HEK293 (cell line): ENCODE results near the gene RSPH1.

Experiments
- BCL11B ChIP-seq: fragments of 450-650 bp; formaldehyde crosslinking; IDR thresholded peaks from 2 replicates; pipeline ENCODE4 v1.5.1; 2016; ENCODE audit warnings: low read depth, missing biosample characterization, missing genetic modification characterization
- FEZF1 ChIP-seq: fragments of 450-650 bp; formaldehyde crosslinking; IDR thresholded peaks from 2 replicates; pipeline ENCODE4 v1.5.1; 2016; ENCODE audit warnings: missing biosample characterization, missing genetic modification characterization
- HOXA7 ChIP-seq: sonication (generic); formaldehyde crosslinking; IDR thresholded peaks from 2 replicates; pipeline ENCODE4 v1.8.1; 2022; ENCODE audit warnings: missing genetic modification reagents, borderline replicate concordance
- KLF16 ChIP-seq: fragments of 450-650 bp; formaldehyde crosslinking; IDR thresholded peaks from 2 replicates; pipeline ENCODE4 v1.5.1; 2017; ENCODE audit warnings: missing biosample characterization, missing genetic modification characterization
- OSR2 ChIP-seq: fragments of 450-650 bp; formaldehyde crosslinking; IDR thresholded peaks from 2 replicates; pipeline ENCODE4 v1.5.1; 2016; ENCODE audit warnings: missing biosample characterization, missing genetic modification characterization
- SP2 ChIP-seq: fragments of 450-650 bp; formaldehyde crosslinking; IDR thresholded peaks from 2 replicates; pipeline ENCODE4 v1.5.1; 2016; ENCODE audit warnings: missing biosample characterization, missing genetic modification characterization
- SP7 ChIP-seq: fragments of 450-650 bp; formaldehyde crosslinking; IDR thresholded peaks from 2 replicates; pipeline ENCODE4 v1.5.1; 2016; ENCODE audit warnings: missing biosample characterization, missing genetic modification characterization
- ZBTB17 ChIP-seq: fragments of 450-650 bp; formaldehyde crosslinking; IDR thresholded peaks from 2 replicates; pipeline ENCODE4 v1.5.1; 2016; ENCODE audit warnings: missing biosample characterization, missing genetic modification characterization
- ZEB2 ChIP-seq: fragments of 450-650 bp; formaldehyde crosslinking; IDR thresholded peaks from 2 replicates; pipeline ENCODE4 v1.5.1; 2016; ENCODE audit warnings: missing biosample characterization, missing genetic modification characterization
- ZIC2 ChIP-seq: fragments of 450-650 bp; formaldehyde crosslinking; IDR thresholded peaks from 2 replicates; pipeline ENCODE4 v1.5.1; 2016; ENCODE audit warnings: missing biosample characterization, missing genetic modification characterization
- ZNF157 ChIP-seq: fragments of 450-650 bp; formaldehyde crosslinking; IDR thresholded peaks from 2 replicates; pipeline ENCODE4 v1.5.1; 2016; ENCODE audit warnings: missing biosample characterization, missing genetic modification characterization
- ZNF221 ChIP-seq: fragments of 450-650 bp; formaldehyde crosslinking; IDR thresholded peaks from 2 replicates; pipeline ENCODE4 v1.5.1; 2017; ENCODE audit warnings: missing biosample characterization, missing genetic modification characterization, borderline replicate concordance
- ZNF423 ChIP-seq: fragments of 450-650 bp; formaldehyde crosslinking; IDR thresholded peaks from 2 replicates; pipeline ENCODE4 v1.5.1; 2016; ENCODE audit warnings: missing biosample characterization, missing genetic modification characterization
- ZNF433 ChIP-seq: fragments of 450-650 bp; formaldehyde crosslinking; IDR thresholded peaks from 2 replicates; pipeline ENCODE4 v1.5.1; 2016; ENCODE audit warnings: missing biosample characterization, missing genetic modification characterization, low read depth
- ZNF561 ChIP-seq: fragments of 450-650 bp; IDR thresholded peaks from 2 replicates; pipeline ENCODE4 v1.5.1; 2018; ENCODE audit warnings: missing biosample characterization, missing genetic modification characterization, borderline replicate concordance
- ZNF660 ChIP-seq: fragments of 450-650 bp; IDR thresholded peaks from 2 replicates; pipeline ENCODE4 v1.5.1; 2018; ENCODE audit warnings: missing biosample characterization, mild to moderate bottlenecking, missing genetic modification characterization
- ZSCAN30 ChIP-seq: fragments of 450-650 bp; IDR thresholded peaks from 2 replicates; pipeline ENCODE4 v1.5.1; 2018; ENCODE audit warnings: missing biosample characterization, mild to moderate bottlenecking, missing genetic modification characterization, moderate library complexity
- ZXDB ChIP-seq: fragments of 450-650 bp; formaldehyde crosslinking; IDR thresholded peaks from 2 replicates; pipeline ENCODE4 v1.5.1; 2016; ENCODE audit warnings: missing biosample characterization, missing genetic modification characterization
- TF ChIP-seq, protein P1 (sequence below): fragments of 450-650 bp; formaldehyde crosslinking; IDR thresholded peaks from 2 replicates; pipeline ENCODE4 v1.5.1; 2016; ENCODE audit warnings: missing biosample characterization, missing genetic modification characterization, borderline replicate concordance
- TF ChIP-seq, protein P2 (sequence below): fragments of 450-650 bp; formaldehyde crosslinking; IDR thresholded peaks from 2 replicates; pipeline ENCODE4 v1.5.1; 2016; ENCODE audit warnings: missing biosample characterization, missing genetic modification characterization
- TF ChIP-seq, protein P3 (sequence below): fragments of 450-650 bp; formaldehyde crosslinking; IDR thresholded peaks from 2 replicates; pipeline ENCODE4 v1.5.1; 2016; ENCODE audit warnings: missing biosample characterization, missing genetic modification characterization
- TF ChIP-seq, protein P4 (sequence below): fragments of 450-650 bp; formaldehyde crosslinking; IDR thresholded peaks from 2 replicates; pipeline ENCODE4 v1.5.1; 2017; ENCODE audit warnings: missing biosample characterization, missing genetic modification characterization
- TF ChIP-seq, protein P5 (sequence below): fragments of 450-650 bp; formaldehyde crosslinking; conservative IDR thresholded peaks from 2 replicates; pipeline ENCODE4 v1.5.1; 2016; ENCODE audit warnings: low read depth, missing biosample characterization, missing genetic modification characterization
- TF ChIP-seq, protein P6 (sequence below): fragments of 450-650 bp; IDR thresholded peaks from 2 replicates; pipeline ENCODE4 v1.5.1; 2018; ENCODE audit warnings: missing biosample characterization, mild to moderate bottlenecking, missing genetic modification characterization
- TF ChIP-seq, protein P7 (sequence below): fragments of 450-650 bp; formaldehyde crosslinking; IDR thresholded peaks from 2 replicates; pipeline ENCODE4 v1.5.1; 2017; ENCODE audit warnings: missing biosample characterization, missing genetic modification characterization

The RSPH1 gene

DNA sequence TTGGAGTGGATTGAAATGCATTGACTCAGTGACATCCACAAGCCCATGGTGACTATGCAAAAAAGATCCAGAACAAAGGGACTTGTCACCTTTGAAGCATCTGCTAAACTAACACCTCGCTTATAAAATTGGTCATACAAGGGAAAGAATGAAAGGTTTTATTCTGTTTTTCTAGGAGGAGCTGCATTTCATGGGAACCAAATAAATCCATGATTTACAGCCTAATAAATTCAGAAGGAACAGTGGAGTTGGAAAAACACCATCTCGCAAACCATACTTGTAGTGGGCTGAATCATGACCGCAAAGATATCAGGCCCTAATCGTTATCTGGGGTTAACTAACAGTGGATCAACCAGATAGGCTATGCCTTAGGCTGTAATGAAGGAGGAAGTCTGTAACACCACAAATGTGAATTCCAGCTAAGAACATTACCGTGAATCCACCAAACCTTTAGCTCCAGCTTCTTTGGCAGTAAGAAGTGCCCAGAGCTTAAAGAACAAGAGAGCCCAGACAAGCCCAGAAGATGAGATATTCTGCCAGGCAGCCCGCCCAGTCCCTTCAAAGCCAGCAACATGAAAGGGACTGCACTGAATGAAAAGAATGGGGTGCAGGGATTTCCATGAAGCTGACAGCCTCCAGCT is 27.4 kb downstream of the RSPH1 start (continued):
- no peak for TF ChIP-seq HOXA7 (CRISPR knock-in tag)
- TF ChIP-seq, protein P1, sequence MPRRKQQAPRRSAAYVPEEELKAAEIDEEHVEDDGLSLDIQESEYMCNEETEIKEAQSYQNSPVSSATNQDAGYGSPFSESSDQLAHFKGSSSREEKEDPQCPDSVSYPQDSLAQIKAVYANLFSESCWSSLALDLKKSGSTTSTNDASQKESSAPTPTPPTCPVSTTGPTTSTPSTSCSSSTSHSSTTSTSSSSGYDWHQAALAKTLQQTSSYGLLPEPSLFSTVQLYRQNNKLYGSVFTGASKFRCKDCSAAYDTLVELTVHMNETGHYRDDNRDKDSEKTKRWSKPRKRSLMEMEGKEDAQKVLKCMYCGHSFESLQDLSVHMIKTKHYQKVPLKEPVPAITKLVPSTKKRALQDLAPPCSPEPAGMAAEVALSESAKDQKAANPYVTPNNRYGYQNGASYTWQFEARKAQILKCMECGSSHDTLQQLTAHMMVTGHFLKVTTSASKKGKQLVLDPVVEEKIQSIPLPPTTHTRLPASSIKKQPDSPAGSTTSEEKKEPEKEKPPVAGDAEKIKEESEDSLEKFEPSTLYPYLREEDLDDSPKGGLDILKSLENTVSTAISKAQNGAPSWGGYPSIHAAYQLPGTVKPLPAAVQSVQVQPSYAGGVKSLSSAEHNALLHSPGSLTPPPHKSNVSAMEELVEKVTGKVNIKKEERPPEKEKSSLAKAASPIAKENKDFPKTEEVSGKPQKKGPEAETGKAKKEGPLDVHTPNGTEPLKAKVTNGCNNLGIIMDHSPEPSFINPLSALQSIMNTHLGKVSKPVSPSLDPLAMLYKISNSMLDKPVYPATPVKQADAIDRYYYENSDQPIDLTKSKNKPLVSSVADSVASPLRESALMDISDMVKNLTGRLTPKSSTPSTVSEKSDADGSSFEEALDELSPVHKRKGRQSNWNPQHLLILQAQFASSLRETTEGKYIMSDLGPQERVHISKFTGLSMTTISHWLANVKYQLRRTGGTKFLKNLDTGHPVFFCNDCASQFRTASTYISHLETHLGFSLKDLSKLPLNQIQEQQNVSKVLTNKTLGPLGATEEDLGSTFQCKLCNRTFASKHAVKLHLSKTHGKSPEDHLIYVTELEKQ: no peak
- peak; percentile 21; the same call in 1 of the 2 replicates for TF ChIP-seq ZNF561
- no peak for TF ChIP-seq SP2 (tag by site-specific recombination)
- TF ChIP-seq ZNF660 (tag by site-specific recombination): no peak
- TF ChIP-seq, protein P2, sequence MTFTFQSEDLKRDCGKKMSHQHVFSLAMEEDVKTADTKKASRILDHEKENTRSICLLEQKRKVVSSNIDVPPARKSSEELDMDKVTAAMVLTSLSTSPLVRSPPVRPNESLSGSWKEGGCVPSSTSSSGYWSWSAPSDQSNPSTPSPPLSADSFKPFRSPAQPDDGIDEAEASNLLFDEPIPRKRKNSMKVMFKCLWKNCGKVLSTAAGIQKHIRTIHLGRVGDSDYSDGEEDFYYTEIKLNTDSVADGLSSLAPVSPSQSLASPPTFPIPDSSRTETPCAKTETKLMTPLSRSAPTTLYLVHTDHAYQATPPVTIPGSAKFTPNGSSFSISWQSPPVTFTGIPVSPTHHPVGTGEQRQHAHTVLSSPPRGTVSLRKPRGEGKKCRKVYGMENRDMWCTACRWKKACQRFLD (tag by site-specific recombination): no peak
- no peak for TF ChIP-seq ZNF433 (tag by site-specific recombination)
- TF ChIP-seq, protein P3, sequence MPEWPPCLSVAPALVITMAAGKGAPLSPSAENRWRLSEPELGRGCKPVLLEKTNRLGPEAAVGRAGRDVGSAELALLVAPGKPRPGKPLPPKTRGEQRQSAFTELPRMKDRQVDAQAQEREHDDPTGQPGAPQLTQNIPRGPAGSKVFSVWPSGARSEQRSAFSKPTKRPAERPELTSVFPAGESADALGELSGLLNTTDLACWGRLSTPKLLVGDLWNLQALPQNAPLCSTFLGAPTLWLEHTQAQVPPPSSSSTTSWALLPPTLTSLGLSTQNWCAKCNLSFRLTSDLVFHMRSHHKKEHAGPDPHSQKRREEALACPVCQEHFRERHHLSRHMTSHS (tag by site-specific recombination): peak; percentile 84
- no peak for TF ChIP-seq BCL11B (tag by site-specific recombination)
- TF ChIP-seq OSR2 (tag by site-specific recombination): peak; percentile 68
- no peak for TF ChIP-seq ZEB2 (tag by site-specific recombination)
- TF ChIP-seq, protein P4, sequence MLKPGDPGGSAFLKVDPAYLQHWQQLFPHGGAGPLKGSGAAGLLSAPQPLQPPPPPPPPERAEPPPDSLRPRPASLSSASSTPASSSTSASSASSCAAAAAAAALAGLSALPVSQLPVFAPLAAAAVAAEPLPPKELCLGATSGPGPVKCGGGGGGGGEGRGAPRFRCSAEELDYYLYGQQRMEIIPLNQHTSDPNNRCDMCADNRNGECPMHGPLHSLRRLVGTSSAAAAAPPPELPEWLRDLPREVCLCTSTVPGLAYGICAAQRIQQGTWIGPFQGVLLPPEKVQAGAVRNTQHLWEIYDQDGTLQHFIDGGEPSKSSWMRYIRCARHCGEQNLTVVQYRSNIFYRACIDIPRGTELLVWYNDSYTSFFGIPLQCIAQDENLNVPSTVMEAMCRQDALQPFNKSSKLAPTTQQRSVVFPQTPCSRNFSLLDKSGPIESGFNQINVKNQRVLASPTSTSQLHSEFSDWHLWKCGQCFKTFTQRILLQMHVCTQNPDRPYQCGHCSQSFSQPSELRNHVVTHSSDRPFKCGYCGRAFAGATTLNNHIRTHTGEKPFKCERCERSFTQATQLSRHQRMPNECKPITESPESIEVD (tag by site-specific recombination): peak; percentile 62; the same call in 1 of the 2 replicates
- peak; percentile 53; the same call in 1 of the 2 replicates for TF ChIP-seq SP7 (tag by site-specific recombination)
- TF ChIP-seq ZIC2 (tag by site-specific recombination): no peak
- TF ChIP-seq ZNF423 (tag by site-specific recombination): peak; percentile 59; the same call in 1 of the 2 replicates
- no peak for TF ChIP-seq ZNF221 (tag by site-specific recombination)
- TF ChIP-seq, protein P5, sequence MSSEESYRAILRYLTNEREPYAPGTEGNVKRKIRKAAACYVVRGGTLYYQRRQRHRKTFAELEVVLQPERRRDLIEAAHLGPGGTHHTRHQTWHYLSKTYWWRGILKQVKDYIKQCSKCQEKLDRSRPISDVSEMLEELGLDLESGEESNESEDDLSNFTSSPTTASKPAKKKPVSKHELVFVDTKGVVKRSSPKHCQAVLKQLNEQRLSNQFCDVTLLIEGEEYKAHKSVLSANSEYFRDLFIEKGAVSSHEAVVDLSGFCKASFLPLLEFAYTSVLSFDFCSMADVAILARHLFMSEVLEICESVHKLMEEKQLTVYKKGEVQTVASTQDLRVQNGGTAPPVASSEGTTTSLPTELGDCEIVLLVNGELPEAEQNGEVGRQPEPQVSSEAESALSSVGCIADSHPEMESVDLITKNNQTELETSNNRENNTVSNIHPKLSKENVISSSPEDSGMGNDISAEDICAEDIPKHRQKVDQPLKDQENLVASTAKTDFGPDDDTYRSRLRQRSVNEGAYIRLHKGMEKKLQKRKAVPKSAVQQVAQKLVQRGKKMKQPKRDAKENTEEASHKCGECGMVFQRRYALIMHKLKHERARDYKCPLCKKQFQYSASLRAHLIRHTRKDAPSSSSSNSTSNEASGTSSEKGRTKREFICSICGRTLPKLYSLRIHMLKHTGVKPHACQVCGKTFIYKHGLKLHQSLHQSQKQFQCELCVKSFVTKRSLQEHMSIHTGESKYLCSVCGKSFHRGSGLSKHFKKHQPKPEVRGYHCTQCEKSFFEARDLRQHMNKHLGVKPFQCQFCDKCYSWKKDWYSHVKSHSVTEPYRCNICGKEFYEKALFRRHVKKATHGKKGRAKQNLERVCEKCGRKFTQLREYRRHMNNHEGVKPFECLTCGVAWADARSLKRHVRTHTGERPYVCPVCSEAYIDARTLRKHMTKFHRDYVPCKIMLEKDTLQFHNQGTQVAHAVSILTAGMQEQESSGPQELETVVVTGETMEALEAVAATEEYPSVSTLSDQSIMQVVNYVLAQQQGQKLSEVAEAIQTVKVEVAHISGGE: no peak
- no peak for TF ChIP-seq ZNF157
- no peak for TF ChIP-seq ZSCAN30
- peak; percentile 84 for TF ChIP-seq ZXDB
- TF ChIP-seq, protein P6, sequence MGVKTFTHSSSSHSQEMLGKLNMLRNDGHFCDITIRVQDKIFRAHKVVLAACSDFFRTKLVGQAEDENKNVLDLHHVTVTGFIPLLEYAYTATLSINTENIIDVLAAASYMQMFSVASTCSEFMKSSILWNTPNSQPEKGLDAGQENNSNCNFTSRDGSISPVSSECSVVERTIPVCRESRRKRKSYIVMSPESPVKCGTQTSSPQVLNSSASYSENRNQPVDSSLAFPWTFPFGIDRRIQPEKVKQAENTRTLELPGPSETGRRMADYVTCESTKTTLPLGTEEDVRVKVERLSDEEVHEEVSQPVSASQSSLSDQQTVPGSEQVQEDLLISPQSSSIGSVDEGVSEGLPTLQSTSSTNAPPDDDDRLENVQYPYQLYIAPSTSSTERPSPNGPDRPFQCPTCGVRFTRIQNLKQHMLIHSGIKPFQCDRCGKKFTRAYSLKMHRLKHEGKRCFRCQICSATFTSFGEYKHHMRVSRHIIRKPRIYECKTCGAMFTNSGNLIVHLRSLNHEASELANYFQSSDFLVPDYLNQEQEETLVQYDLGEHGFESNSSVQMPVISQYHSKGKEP (tag by site-specific recombination): 0 out of 2 replicates have a peak, but pooled peaks have one; percentile 6
- peak; percentile 90 for TF ChIP-seq FEZF1
- TF ChIP-seq KLF16 (tag by site-specific recombination): no peak
- TF ChIP-seq, protein P7, sequence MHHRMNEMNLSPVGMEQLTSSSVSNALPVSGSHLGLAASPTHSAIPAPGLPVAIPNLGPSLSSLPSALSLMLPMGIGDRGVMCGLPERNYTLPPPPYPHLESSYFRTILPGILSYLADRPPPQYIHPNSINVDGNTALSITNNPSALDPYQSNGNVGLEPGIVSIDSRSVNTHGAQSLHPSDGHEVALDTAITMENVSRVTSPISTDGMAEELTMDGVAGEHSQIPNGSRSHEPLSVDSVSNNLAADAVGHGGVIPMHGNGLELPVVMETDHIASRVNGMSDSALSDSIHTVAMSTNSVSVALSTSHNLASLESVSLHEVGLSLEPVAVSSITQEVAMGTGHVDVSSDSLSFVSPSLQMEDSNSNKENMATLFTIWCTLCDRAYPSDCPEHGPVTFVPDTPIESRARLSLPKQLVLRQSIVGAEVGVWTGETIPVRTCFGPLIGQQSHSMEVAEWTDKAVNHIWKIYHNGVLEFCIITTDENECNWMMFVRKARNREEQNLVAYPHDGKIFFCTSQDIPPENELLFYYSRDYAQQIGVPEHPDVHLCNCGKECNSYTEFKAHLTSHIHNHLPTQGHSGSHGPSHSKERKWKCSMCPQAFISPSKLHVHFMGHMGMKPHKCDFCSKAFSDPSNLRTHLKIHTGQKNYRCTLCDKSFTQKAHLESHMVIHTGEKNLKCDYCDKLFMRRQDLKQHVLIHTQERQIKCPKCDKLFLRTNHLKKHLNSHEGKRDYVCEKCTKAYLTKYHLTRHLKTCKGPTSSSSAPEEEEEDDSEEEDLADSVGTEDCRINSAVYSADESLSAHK (tag by site-specific recombination): peak; percentile 80
- TF ChIP-seq ZBTB17 (tag by site-specific recombination): peak; percentile 75
